Endothelial cell of umbilical vein (primary cell): ENCODE measurements around the gene TOR4A. TPM values are rescaled to one million over a fixed set of nuclear protein-coding genes. Genes with fewer than 3 reads are reported as not detected.

Experiments
- BruUV-seq: library from RNA; stranded (reverse); fragments of 400-500 nt; replicated peaks from 2 replicates; lab custom pipeline; 2021; lab: Mats Ljungman, UMichigan
- CTCF ChIA-PET: fragments of 300-600, 350-600 bp; sonication (Branson Sonifier 250); formaldehyde crosslinking; loops from one replicate; lab custom pipeline; 2021; ENCODE audit warnings: antibody characterized with exemption, inconsistent platforms; lab: Charles Lee
- POLR2A ChIA-PET: fragments of 300-600, 350-600 bp; sonication (Branson Sonifier 250); formaldehyde crosslinking; loops from one replicate; lab custom pipeline; 2021; ENCODE audit warnings: antibody characterized with exemption, inconsistent platforms; lab: Charles Lee
- DNase-seq: peaks from one replicate; pipeline ENCODE4 v3.0.0-alpha.2; 2011; ENCODE audit warnings: low read depth, low spot score
- FAIRE-seq: peaks from 2 replicates; lab custom pipeline; 2011; peaks lifted over from hg19 to GRCh38; lab: Jason Lieb, UNC
- H2AFZ ChIP-seq: 2 replicates; pipeline ENCODE4 v1.6.0; 2012; ENCODE audit warnings: low read depth, low read length, control low read depth, inconsistent platforms
- H3K27ac ChIP-seq: 2 replicates; pipeline ENCODE4 v1.5.1; 2011; ENCODE audit warnings: low read depth, mild to moderate bottlenecking, control low read depth, low read length, moderate library complexity; ENCODE audit not compliant: insufficient read depth
- H3K27me3 ChIP-seq, 2 experiments: 2 replicates each; pipeline versions ENCODE4 v1.6.0 to v1.6.1; 2011; ENCODE audit warnings: low read length in 2 of 2, mixed read lengths in 1 of 2; ENCODE audit not compliant: control insufficient read depth in 2 of 2, insufficient read depth in 2 of 2
- H3K36me3 ChIP-seq, 2 experiments: 2 replicates in 1 of 2; 3 replicates in 1 of 2; pipeline ENCODE4 v1.5.1; 2011; ENCODE audit warnings: low read length in 2 of 2, mild to moderate bottlenecking in 1 of 2, moderate library complexity in 1 of 2; ENCODE audit not compliant: control insufficient read depth in 2 of 2, insufficient read depth in 2 of 2; ENCODE audit errors: extremely low read depth in 1 of 2
- H3K4me1 ChIP-seq: 3 replicates; pipeline ENCODE4 v1.5.1; 2011; ENCODE audit warnings: mild to moderate bottlenecking, low read length; ENCODE audit not compliant: control insufficient read depth, insufficient read depth; ENCODE audit errors: extremely low read depth
- H3K4me2 ChIP-seq: 2 replicates; pipeline ENCODE4 v1.6.1; 2011; ENCODE audit warnings: low read length, control low read depth, mixed read lengths; ENCODE audit not compliant: insufficient read depth
- H3K4me3 ChIP-seq, 3 experiments: fragments of 200-600 bp in 1 of 3; sonication (generic), shearing (Covaris generic) in 1 of 3; replicated peaks in 1 of 3; 2 replicates each; pipeline ENCODE4 v1.5.1; 2011 to 2016; ENCODE audit warnings: control low read depth in 3 of 3, low read length in 3 of 3, mild to moderate bottlenecking in 2 of 3, inconsistent platforms in 1 of 3, low read depth in 1 of 3, moderate library complexity in 1 of 3; ENCODE audit not compliant: insufficient read depth in 1 of 3
- H3K79me2 ChIP-seq: 2 replicates; pipeline ENCODE4 v1.6.0; 2012; ENCODE audit warnings: low read length, inconsistent platforms; ENCODE audit not compliant: control insufficient read depth, insufficient read depth
- H3K9ac ChIP-seq: replicated peaks from 2 replicates; pipeline ENCODE3; 2011; ENCODE audit warnings: low read length, control low read depth; ENCODE audit not compliant: insufficient read depth; ENCODE audit errors: extremely low read depth
- H3K9me1 ChIP-seq: replicated peaks from 3 replicates; pipeline ENCODE4 v1.6.0; 2011; ENCODE audit warnings: mild to moderate bottlenecking, low read length; ENCODE audit not compliant: control insufficient read depth, insufficient read depth; ENCODE audit errors: extremely low read depth
- H3K9me3 ChIP-seq: replicated peaks from 2 replicates; pipeline ENCODE4 v1.5.1; 2012; ENCODE audit warnings: low read length, inconsistent platforms; ENCODE audit not compliant: control insufficient read depth, insufficient read depth
- H4K20me1 ChIP-seq: replicated peaks from 2 replicates; pipeline ENCODE3; 2011; ENCODE audit warnings: mild to moderate bottlenecking, low read length; ENCODE audit not compliant: control insufficient read depth, insufficient read depth; ENCODE audit errors: extremely low read depth
- EZH2 ChIP-seq: IDR thresholded peaks from 2 replicates; pipeline ENCODE4 v1.6.1; 2012; ENCODE audit warnings: borderline replicate concordance, low read depth, mild to moderate bottlenecking, moderate library complexity, low read length, inconsistent platforms; ENCODE audit not compliant: severe bottlenecking
- GATA2 ChIP-seq: IDR thresholded peaks from 2 replicates; pipeline ENCODE4 v1.7.0; 2011; ENCODE audit warnings: low read depth, mild to moderate bottlenecking, moderate library complexity, mixed read lengths, low read length; ENCODE audit not compliant: insufficient read length, insufficient read depth
- MAX ChIP-seq: IDR thresholded peaks from 2 replicates; pipeline ENCODE4 v1.6.1; 2011; ENCODE audit not compliant: insufficient read depth, insufficient read length
- MYC ChIP-seq: IDR thresholded peaks from one replicate; pipeline ENCODE4 v1.6.1; 2011; ENCODE audit warnings: mild to moderate bottlenecking, low read depth, low read length
- dilution Hi-C: fragments of 300-500 bp; cut with MboI; formaldehyde crosslinking; loops from one replicate; pipeline ENCODE4 v1.15.0; 2019; ENCODE audit warnings: low sequenced_read_pairs; ENCODE audit not compliant: extremely low pct_ligation_motif_present
- intact Hi-C: fragments of 100-400 bp; cut with micrococcal nuclease; formaldehyde crosslinking; loops from one replicate; pipeline ENCODE4 v1.10.0; 2022
- polyA plus RNA-seq, 4 experiments: library from polyadenylated mRNA; depleted of rRNA in 3 of 4; stranded (reverse) in 3 of 4; unstranded in 1 of 4; fragments of >200 nt; gene quantifications; 2 replicates each; pipeline versions ENCODE4 v1.2.1 to v1.2.3, GENCODE V29; 2011 to 2012; ENCODE audit warnings: missing spikeins in 1 of 4
- total RNA-seq: library from RNA; stranded (reverse); gene quantifications from 2 replicates; pipeline ENCODE4 v1.2.3, GENCODE V29; 2021

Gene TOR4A
- total and polyA plus RNA-seq, 2 donors (not counting 3 experiments of a cell fraction or from before 2014, with no cell fraction given) = 32.4 to 48.0 TPM

GRCh38 chr9:137315581-137316011 lies 38.1 kb downstream of the TOR4A start:
- BruUV-seq = no TSS peak
- H3K27me3 ChIP-seq = no peaks in the 10 kb centered on the region
- H3K9ac ChIP-seq = peak overlapping the region; percentile 36
- H3K79me2 ChIP-seq = no peaks in the 10 kb centered on the region
- dilution Hi-C loops (no loop called here), intact Hi-C loops (loop anchor here (1.0 kb wide), 1 partner anchor 10 kb away; no protein-coding TSS in a partner anchor)
- no peak overlapping the region for H3K4me3 ChIP-seq
- no peaks in the 10 kb centered on the region for H3K9me3 ChIP-seq
- DNase-seq (no peak), FAIRE-seq (no peak)
- H3K27ac ChIP-seq = peak overlapping the region; percentile 52
- no peaks in the 10 kb centered on the region for H3K9me1 ChIP-seq
- ChIA-PET POLR2A (interaction anchor here (0.7 to 1.0 kb wide), 2 partner anchors 14 to 41 kb away, joined by 3 to 6 read pairs; partner anchors contain the start of gene NRARP), CTCF (interaction anchor here (0.6 to 2.2 kb wide), 6 partner anchors 9 to 107 kb away, joined by 3 to 18 read pairs (median 4); partner anchors contain the start of genes EXD3, NOXA1 and NRARP)
- no peak overlapping the region for H2AFZ ChIP-seq
- H3K4me1 ChIP-seq = peaks cover 14% of the 10 kb centered on the region
- no peak overlapping the region for H3K4me2 ChIP-seq
- no peaks in the 10 kb centered on the region for H3K36me3 ChIP-seq
- TF ChIP-seq MYC = no peak
- TF ChIP-seq EZH2 = no peak
- TF ChIP-seq GATA2 = no peak
- TF ChIP-seq MAX = no peak
- no peaks in the 10 kb centered on the region for H4K20me1 ChIP-seq
